NCI-H82 treated with DMSO at 0.1 percent for 48 hours (cell line): ENCODE results near the gene GSTA3.
"Not testable (repeated sequence)": the region's sequence is repeated elsewhere in the genome, so short reads cannot be mapped to it uniquely, and the experiment has no call there.

Experiments
- DNase-seq: peaks from one replicate; lab custom pipeline; 2025; ENCODE audit not compliant: unreplicated experiment; lab: John Stamatoyannopoulos, UW

Gene GSTA3

DNA sequence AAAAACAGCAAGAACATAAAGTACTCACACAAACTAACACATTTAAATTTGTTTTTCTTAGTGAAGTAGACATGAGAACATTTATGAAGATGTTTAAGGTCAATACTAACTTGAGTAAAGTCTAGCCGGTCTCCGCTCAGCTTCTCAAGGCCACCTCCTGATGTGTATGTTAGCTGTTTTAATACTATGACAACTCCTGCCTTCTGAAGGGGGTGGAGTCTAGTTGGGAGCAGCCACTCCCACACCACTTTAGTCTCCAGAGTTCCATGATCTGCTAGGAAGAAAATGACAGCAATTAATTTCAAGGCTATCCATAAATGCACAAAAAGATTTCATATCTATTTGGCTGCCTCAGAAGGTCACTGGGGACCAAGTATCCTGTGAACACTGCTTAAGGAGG, at the start of gene GSTA3:
TSS of gene GSTA3 (minus strand) at position 168 of the 400 bp plus-strand sequence. CDS start 3,864 bp downstream, outside the sequence.
- DNase-seq, result no peak

DNA sequence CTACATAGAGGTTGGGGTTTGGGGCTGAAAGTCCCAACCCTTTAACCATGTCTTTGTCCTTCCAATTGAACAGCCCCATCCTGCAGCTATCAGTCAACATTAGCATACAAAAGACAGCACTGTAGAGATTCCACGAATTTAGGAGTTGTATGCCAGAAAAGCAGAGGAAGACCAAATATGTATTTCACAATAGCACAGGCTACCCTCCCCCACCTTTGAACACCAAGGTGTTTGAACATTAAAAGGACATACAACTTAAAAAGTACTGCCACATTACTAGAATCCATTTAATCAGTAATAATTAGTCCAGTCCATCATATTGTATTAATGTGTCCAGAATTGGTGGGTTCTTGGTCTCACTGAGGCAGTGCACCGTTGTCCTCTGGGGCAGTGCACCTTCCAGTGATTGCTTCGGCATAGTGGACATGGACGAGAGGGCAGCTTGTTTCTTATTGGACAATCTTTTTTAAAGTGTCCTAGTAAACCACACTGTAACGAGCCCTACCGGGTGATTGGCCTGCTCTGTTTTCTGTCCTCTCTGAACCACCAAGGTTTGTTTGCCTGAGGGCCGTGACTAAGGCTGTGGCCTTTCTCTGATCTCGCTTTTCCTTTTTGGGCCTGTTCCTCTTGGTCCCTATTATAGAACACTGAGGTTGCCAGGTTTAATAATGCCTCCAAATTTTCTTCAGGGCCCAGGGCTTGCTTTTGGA, 49.2 kb upstream of the GSTA3 start:
- no peak for DNase-seq

DNA sequence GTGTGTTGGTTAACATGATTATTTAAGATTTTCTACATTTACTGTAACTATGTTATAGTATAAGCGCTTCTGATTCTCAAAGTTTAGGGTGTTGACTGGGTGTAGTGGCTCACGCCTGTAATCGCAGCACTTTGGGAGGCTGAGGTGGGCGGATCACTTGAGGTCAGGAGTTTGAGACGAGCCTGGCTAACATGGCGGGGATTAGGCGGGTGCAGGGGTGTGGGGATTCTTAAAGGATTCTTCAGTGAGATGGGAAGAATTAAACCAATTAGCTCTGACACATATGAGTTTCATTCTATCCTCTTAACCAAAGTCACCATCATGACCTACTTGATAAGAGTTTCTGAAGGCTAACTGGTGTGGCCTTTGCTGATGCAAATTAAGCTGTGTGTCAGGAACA, 46.4 kb upstream of the GSTA3 start:
- DNase-seq, result peak; percentile 94

DNA sequence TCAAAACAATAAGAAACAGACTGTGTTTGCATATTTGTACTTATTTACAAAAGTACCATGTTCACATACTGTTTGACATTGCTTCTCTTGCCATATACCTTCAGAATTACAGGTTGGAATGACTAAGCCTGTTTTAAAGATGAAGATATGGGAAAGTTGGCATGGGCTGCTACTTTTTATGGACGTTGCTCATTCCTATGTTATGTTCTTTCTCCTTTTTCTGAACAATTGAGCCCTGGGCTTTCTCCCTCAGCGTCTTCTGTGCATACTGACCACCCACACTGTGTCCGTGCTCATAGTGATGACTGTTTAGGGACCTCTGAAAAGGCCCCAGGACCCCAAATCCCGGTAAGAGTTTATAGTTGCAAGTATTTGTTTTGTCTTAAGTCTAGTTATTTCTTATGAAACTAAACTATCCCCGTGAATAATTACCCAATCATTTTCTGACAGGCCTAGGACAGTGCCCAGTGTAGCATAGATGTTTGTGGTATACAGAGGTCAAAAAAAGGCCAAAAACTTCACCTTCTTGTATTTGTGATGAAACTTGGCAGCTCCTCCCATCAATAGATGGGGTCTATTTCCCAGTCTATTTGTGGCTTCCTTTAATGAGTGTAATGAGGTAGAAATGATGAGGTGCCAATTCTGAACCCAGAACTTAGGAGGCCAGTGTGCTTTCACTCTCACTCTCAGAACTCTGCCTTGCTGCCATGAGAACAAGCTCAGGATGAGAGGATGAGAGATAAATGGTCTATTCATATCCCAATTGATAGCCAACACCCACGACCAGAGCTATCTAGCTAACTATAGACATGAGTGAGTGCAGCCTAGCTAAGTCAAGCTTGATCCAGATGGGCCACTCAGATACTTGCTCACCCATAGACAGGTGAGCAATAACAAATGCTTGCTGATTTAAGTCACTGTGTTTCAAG, 44.7 kb upstream of the GSTA3 start:
- DNase-seq, result no peak

DNA sequence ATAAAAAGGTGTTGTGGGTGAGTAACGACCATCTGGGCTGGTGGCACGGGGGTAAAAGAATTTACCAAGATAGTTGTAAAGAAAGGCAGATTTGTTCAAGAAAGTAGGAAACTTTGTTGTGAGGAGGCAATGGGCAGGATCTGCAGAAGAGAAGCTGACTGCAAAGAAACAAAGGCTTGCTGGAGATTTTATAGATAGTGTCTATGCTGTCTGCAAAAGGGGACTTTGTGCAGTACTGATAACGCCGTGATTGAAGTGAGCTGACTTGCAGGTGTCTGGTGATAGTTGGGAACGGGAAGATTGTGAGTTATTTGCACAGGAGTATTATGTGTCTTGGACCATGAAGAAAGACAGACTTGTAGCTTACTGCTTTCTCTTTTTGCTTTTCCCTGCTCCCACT, 36.8 kb upstream of the GSTA3 start:
- DNase-seq, result no peak

DNA sequence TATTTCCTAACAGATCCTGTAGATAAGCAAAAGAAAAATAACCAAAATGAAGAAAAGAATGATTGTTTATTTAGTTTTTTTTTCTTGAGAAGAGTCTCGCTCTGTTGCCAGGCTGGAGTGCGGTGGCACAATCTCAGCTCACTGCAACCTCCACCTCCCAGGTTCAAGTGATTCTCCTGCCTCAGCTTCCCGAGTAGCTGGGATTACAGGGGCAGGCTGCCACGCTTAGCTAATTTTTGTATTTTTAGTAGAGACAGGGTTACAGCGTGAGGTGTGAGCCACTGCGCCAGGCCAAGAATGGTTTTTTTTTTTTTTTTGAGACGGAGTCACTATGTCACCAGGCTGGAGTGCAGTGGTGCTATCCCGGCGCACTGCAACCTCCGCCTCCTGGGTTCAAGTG, 33.3 kb upstream of the GSTA3 start:
- DNase-seq, result not testable (repeated sequence)

DNA sequence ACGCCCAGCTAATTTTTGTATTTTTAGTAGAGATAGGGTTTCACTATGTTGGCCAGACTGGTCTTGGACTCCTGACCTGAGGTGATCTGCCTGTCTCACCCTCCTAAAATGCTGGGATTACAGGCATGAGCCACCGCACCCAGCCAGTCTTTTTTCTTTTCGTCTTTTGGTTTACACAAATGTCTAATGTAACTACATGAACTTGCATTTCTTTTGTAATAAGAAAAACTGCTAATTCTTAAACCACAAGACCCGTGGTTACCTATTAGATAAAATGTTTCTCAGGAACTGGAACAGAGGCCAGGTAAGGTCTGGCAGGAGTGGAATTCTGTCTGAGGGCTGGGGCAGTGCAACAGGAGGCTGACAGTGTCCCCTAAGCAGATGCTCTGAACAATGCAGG, 32.7 kb upstream of the GSTA3 start:
- DNase-seq, result no peak

DNA sequence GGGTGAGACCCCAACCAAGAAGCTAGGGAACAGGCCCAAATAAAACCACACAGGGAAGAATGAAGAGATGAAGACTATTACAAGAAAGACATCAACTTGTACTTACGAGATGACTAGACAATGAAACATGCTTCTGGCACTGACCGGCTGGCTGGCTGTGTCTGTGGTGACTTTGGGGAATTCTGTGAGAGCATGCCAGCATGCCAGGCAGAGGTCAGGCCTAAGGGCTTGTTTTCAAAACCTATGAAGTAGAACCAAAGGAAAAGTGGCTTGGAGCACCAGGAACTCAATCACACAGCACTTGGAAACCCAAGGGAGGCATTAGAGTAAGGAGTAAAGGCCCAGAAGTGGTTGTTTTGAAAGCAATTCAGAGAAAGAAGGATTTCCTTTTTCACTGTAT, 28.4 kb upstream of the GSTA3 start:
- DNase-seq, result no peak

DNA sequence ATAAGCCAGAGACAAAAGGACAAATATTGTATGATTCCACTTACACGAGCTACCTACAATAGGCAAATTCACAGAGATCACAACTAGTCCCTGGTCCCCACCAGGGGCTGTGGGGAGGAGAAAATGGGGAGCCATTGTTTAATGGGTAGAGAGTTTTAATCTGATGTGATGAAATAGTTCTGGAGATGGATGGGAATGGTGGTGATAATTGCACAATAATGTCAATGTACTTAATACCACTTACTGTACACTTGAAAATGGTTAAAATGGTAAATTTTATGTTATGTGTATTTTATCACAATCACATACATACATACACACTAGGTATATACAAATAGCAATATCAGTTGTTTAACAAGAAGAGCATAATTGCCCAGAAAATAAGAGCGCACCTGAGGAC, 24.3 kb upstream of the GSTA3 start:
- no peak for DNase-seq

DNA sequence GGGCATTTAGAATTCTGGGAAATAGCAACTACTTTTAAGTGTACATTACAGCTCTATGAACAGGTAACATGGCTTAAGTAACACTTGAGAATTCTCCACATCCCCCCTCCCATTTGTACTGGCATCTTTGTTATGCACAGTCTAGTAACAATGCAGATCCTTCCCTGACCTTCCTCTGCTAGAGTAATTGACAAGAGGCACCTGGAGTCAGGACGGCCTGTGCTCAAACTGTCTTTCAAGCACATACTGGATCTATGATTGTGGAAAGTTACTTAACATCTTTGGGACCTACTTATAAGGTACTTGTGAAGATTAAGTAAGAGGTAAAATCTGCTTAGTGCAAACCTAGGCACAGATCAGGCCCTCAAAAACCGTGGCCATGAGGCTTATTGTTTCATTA, 21.9 kb upstream of the GSTA3 start:
- peak; percentile 67 for DNase-seq

DNA sequence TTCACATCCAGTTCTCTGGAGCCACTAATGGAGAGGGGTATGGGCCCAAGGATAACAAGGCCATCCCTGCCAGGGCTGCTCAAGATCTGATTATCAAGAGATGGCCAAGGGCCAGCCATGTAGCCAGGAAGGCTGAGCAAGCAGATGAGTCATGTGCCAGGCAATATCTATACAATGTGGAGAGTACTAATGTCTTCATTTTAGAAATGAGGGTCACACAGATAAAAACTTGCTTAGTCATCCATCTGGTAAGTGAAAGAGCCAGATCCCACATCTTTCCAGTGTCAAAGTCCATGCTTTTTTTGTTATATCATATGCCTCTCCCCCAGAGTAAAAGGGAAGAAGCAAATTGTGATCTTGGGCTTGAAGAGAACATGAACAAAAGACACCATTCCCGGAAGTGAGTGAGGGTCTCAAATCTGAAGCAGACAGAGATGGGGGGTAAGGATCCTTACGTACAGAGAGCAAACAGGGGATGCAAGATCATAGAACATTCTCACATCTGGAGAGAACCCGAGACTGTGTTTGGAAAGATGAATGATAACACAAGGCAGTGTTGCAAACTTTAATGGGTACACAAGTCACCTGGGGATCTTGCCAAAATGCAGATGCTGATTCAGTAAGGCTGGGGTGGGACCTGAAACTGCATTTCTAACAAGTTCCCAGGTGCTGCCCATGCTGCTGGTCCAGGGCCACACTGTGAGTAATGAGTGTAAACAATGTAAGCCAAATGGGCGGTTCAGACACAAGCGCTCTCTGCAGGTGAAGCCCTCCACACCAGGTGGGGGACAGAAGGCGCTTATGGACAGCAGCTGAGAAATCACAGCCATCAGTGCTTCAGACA, 20.0 kb upstream of the GSTA3 start:
- DNase-seq, result no peak

DNA sequence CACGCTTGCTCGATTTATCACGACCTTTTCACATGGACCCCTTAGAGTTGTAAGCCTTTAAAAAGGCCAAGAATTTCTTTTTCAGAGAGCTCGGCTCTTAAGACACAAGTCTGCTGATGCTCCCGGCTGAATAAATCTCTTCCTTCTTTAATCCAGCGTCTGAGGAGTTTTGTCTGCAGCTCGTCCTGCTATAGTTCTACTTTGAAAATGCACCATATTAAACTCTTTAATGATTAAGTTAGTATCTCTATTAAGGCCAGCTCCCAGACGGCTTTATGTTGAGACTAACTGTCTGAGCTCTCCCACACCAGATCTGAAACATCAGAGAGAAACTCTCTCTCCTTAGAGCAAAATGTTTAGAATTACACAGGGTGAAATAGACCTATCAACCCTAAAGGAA, 18.0 kb upstream of the GSTA3 start:
- peak; percentile 6 for DNase-seq

DNA sequence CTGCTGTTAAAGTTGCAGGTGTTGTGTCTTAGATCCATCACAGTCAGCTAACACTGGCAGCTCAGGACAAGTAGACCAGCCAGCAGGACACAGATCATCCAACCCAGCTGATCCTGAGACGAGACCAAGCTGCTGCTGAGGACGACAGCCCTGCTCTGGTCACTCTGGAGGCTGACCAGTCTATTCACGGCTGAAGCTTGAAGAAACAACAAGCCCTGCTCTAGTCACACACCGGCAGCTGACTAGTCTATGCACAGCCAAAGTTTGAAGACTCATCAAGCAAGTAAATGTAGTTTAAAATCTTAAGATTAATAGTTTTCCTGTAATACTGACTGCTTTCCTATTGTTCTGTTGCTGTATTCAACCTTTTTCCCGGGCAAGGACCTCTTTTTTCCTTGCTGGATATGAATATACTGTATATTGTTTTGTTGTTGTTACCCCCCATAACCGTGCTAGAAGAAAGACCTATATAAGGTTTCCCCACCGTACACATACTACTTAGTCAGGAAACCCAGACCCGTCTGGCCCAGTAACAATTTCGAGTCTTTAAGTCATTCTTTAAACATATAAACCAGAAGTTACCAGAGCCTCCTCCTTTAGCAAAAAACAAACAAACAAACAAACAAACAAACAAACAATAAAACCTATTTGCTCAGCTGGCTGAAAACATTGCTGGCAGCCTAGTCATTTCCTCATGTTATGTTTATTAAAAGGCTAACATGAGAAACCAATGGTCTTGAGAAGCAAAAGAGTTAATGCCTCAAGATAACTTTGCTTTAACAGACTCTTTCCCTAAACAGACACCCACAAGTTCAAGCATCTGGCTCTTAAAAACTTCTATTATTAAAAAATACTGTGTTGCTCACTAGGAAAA, 16.7 kb upstream of the GSTA3 start:
- DNase-seq, result no peak

DNA sequence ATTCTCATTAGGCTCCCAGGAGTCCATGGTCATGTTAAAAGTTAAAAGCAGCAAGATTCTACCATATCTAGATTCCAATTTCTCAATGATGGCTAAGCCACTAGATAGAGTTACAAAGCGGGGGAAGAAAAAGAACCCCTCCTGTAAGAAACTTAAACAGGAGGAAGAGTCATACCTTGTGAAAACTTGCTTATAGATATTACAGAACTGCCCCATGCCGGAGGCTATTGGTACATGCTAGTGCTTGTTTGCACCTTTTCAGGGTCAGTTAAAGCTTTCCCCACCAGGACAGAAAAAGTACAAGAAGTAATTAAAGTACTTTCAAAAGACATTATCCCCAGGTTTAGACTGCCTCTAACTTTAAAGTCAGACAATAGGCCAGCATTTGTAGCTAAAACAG, 15.5 kb upstream of the GSTA3 start:
- no peak for DNase-seq

DNA sequence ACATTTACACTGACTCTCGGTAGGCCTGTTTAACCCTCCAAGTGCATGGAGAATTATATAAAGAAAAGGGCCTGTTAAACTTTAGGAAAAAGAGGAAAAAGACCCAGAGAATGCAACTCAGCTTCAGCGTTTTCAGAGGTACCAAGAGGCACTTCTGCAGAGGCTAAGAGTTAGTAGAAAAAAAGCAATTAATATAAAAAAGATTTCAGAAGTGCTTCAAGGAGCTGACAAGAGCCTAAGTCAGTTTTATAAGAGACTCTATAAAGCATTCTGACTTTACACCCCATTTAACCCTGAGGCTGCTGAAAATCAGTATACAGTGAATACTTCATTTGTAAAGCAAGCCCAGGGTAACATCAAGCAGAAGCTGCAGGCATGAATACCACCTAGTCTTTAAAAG, 14.2 kb upstream of the GSTA3 start:
- DNase-seq, result not testable (repeated sequence)

DNA sequence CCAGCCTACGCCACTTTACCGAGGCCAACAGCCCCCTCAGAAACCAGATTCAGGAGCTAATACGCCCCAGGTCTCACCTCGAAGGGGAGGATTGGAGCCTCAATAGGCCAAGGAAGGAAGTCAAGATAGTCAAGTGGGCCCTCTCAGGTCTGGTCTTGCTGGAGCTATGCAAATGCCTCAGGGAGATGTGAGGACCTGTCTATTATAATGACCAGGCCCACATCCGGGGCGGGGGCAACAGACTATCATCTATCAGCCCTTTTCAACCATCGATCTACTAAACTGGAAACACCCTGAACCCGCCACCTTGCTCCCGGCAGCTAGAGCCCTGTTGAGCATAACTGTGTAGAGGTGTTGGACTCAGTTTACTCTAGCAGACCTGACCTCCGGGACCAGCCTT, 12.7 kb upstream of the GSTA3 start:
- DNase-seq, result no peak

DNA sequence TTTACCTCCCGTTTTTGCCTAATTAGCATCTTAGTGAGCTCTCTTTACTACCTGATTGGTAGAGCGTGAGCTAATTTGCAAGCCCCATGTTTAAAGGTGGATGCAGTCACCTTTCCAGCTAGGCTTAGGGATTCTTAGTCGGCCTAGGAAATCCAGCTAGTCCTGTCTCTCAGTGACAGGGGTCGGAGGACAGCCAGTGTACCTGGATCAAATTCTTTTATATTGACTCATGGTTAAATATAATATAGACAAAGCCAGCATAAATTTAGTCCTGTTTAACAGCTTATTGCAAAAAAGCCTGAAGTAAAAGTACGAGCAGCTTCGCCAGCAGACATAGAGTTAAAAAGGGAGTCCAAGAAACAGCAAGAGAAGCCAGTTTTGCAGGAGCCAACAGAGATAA, 12.2 kb upstream of the GSTA3 start:
- DNase-seq, result no peak

DNA sequence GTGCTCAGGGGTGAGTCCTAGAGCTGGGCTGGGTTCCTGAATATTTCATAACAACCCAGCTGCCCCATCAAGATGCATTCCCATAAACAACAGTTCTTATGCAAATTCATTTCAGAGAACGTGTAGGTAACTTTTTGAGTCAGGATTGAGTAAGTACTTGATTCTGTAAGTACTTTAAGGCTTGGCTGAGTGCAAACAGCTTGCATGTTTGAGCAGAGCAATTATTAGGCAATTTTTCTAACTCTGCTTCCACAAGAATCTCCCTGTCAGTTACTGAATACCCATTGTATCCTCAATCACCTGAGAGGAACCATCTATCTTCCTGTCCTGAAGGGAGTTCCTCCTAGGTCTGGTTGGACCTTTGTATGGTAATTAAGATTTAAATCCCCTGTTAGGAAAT, 10.0 kb upstream of the GSTA3 start:
- DNase-seq, result not testable (repeated sequence)

DNA sequence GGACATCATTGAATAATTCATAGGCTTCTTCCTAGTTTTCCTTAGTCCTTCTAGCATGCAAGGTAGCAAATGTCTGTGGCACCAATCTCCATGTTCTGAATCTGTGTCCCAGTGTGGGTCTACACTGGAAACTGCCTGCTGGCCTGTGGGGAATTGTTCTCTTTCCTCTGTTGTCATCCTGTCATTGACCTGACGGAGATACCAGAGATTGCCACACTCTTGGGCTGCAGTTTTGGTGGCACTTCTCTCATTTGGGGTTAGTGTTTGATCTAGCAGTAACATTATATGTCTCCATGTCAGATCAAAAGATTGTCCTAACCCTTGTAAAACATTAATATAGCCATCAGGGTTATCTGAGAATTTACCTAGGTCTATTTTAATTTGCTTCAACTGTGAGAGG, 9.3 kb upstream of the GSTA3 start:
- DNase-seq, result not testable (repeated sequence)

DNA sequence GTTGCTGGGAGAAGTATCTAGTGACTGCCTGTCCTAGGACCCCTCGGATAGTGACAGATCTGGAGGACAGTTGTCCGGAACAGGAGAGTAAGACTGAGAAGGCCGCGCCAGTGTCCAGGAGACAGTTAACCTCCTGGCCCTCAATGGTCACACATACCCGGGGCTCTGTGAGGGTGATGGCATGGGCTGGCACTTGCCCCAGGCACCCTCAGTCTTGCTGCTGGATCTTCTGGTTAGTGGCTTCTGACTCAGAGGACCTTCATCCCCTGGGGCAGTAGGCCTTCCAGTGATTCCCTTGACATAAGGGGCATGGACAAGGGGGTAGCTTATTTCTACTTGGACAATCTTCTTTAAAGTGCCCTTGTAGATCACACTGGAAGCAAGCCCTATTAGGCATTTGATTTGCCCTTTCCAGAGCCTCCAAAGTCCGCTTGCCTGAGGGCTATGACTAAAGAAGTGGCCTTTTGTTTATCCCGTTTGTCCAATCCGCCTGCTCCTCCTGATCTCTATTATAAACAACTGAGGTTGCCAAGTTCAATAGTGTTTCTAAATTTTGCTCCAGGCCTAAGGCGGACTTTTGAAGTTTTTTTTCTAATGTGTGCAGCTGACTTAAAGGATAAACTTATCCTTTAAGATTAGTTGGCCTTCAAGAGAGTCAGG, 8.7 kb upstream of the GSTA3 start:
- DNase-seq, result not testable (repeated sequence)
